GM12865 (cell line): Measurements from ENCODE around the gene METTL1.
"Not testable (repeated sequence)": the region's sequence is repeated elsewhere in the genome, so short reads cannot be mapped to it uniquely, and the experiment has no call there.

Source experiments
- DNase-seq: peaks from one replicate; pipeline ENCODE4 v3.0.0; 2010; ENCODE audit warnings: low read depth
- H3K4me3 ChIP-seq: 2 replicates; pipeline ENCODE4 v1.5.1; 2011; ENCODE audit warnings: mild to moderate bottlenecking, low read depth, low read length, control low read depth
- TF ChIP-seq, protein P1 (sequence below): IDR thresholded peaks from 2 replicates; pipeline ENCODE4 v1.5.1; 2011; ENCODE audit warnings: low read length, control low read depth, low read depth, inconsistent platforms; ENCODE audit not compliant: insufficient read depth; ENCODE audit errors: missing control alignments

Gene METTL1

GRCh38 chr12:57725851-57726150 lies 46.1 kb downstream of the METTL1 start:
- TF ChIP-seq, protein P1, sequence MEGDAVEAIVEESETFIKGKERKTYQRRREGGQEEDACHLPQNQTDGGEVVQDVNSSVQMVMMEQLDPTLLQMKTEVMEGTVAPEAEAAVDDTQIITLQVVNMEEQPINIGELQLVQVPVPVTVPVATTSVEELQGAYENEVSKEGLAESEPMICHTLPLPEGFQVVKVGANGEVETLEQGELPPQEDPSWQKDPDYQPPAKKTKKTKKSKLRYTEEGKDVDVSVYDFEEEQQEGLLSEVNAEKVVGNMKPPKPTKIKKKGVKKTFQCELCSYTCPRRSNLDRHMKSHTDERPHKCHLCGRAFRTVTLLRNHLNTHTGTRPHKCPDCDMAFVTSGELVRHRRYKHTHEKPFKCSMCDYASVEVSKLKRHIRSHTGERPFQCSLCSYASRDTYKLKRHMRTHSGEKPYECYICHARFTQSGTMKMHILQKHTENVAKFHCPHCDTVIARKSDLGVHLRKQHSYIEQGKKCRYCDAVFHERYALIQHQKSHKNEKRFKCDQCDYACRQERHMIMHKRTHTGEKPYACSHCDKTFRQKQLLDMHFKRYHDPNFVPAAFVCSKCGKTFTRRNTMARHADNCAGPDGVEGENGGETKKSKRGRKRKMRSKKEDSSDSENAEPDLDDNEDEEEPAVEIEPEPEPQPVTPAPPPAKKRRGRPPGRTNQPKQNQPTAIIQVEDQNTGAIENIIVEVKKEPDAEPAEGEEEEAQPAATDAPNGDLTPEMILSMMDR: no peak
- H3K4me3 ChIP-seq: no peak overlapping the region
- no peak for DNase-seq

GRCh38 chr12:57724936-57725740 lies 46.8 kb downstream of the METTL1 start:
- no peak overlapping the region for H3K4me3 ChIP-seq
- no peak for DNase-seq
- TF ChIP-seq, protein P1: no peak

GRCh38 chr12:57724003-57724935 lies 47.6 kb downstream of the METTL1 start:
- DNase-seq: no peak
- no peak overlapping the region for H3K4me3 ChIP-seq
- TF ChIP-seq, protein P1: no peak

DNA sequence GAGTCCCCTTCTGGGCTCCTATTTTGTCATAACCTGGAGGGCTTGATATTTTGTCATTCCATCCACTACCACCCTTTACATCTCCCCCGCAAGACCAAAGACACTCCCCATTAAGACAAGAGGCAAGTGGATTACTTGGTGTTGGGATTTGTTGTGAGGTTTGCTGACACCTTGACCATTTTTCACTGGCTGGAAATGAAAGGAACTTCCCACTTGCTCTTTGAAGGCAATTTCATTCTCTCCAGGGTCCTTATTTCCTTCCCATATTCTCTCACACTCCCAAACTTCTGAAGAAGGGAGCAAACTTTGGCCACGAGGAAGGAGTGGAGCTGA lies 48.3 kb downstream of the METTL1 start:
- no peak overlapping the region for H3K4me3 ChIP-seq
- TF ChIP-seq, protein P1: no peak
- DNase-seq: no peak

DNA sequence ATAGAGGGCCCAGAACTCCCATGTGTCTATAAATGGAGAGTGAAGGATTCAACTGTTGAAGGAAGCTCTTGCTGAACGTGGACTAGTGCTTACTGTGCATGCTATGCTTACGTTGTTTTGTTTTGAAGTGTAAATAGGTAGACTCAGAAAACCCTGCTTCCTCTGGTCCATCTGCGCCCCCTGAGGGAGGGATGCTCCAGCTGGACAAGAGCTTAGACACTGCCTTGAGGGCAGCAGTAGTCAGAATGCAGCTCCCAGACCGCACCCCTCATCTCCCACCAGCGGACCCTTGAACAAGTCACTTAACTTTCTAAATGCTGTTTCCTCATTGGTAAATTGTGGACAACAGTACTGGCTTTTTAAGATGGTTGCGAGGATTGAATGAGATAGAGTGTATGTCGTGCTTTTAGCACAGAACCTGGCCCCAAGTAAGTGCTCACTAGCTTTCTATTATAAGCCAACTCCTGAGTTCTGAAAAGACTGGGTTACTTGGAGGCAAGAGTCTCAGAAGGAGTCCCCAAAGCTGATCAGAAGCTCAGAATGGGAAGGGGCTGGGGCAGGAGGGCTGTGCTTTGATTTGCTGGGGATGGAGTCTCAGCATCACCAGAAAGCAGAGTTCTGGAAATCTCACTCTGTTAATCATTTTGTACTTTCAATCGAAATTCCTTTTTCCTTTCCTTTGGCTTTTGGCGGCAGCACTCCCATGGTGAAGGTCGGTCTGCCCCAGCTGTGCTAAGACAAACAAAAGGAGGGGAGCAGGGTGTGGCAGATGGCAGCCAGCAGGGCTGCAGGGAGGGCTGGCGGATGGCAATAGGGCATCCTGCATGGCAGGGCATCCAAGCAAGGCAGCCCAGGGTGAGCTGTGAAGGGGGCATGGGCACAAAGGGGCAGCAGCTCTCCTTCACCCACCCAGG lies 48.9 kb downstream of the METTL1 start:
- TF ChIP-seq, protein P1: no peak

DNA sequence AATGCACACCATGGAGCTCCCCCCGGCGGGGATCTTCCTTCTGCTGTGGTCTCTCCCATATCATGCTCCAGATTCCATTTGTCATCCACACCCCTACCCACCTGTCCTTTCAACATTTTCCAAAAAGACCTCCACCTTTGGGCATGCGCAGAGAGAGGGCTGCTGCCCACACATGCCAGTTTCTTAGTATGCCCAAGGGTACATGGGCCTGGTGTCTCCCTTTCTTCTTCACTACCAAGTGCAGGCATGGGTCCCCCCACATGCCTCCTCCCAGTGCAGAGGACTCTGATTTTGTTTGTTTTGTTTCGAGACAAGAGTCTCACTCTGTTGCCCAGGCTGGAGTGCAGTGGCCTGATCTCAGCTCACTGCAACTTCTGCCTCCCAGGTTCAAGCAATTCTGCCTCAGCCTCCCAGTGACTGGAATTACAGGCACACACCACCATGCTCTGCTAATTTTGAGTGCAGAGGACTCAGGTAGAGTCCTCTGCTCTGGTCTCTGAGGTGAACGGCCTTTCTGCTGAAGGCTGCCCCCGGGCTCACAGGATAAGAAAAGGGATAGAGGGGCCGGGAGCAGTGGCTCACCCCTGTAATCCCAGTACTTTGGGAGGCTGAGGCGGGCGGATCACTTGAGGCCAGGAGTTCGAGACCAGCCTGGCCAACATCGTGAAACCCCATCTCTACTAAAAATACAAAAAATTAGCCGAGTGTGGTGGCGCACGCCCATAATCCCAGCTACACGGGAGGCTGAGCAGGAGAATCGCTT lies 49.9 kb downstream of the METTL1 start:
- not testable (repeated sequence) for DNase-seq, H3K4me3 ChIP-seq

More for the DNA sequence above, 48.9 kb downstream of the METTL1 start:
- DNase-seq: no peak
- H3K4me3 ChIP-seq: no peak overlapping the region
